H1 (cell line): ENCODE measurements around the gene RIPK4. TPM values are rescaled to one million over a fixed set of nuclear protein-coding genes. Genes with fewer than 3 reads are reported as not detected.
A peak's percentile ranks its signal among the peaks of the same experiment; 100 is the strongest.

Experiments
- BACH1 ChIP-seq: IDR thresholded peaks from 2 replicates; pipeline ENCODE4 v1.6.1; 2012; ENCODE audit warnings: low read length, improper control_type of control experiment
- BRCA1 ChIP-seq: IDR thresholded peaks from 2 replicates; pipeline ENCODE4 v1.6.1; 2012; ENCODE audit warnings: low read depth, low read length, improper control_type of control experiment
- CEBPB ChIP-seq: IDR thresholded peaks from 2 replicates; pipeline ENCODE4 v1.6.1; 2012; ENCODE audit warnings: low read depth, low read length
- CHD1 ChIP-seq: IDR thresholded peaks from 2 replicates; pipeline ENCODE4 v1.6.1; 2012; ENCODE audit warnings: low read depth, low read length, improper control_type of control experiment
- EGR1 ChIP-seq: IDR thresholded peaks from 2 replicates; pipeline ENCODE4 v1.6.1; 2011; ENCODE audit warnings: low read depth, low read length, borderline replicate concordance
- EZH2 ChIP-seq: fragments of 200-600 bp; sonication (generic); IDR thresholded peaks from 2 replicates; pipeline ENCODE4 v1.7.1; 2012; ENCODE audit warnings: low read depth, mild to moderate bottlenecking, moderate library complexity, low read length, inconsistent platforms; ENCODE audit not compliant: severe bottlenecking
- HDAC6 ChIP-seq: IDR thresholded peaks from one replicate; pipeline ENCODE4 v1.7.1; 2012; ENCODE audit warnings: low read depth, mild to moderate bottlenecking, inconsistent platforms, low read length, moderate library complexity
- KDM1A ChIP-seq: fragments of 200-600, 300-600 bp; sonication (generic); IDR thresholded peaks from 2 replicates; pipeline ENCODE4 v1.7.1; 2016; ENCODE audit warnings: mild to moderate bottlenecking, low read length, borderline replicate concordance
- RAD21 ChIP-seq, 2 experiments: IDR thresholded peaks in 1 of 2; conservative IDR thresholded peaks in 1 of 2; 2 replicates each; pipeline ENCODE4 v1.6.1; 2011; ENCODE audit warnings: low read depth in 2 of 2, low read length in 2 of 2, improper control_type of control experiment in 1 of 2, inconsistent platforms in 1 of 2, mild to moderate bottlenecking in 1 of 2, moderate library complexity in 1 of 2
- RXRA ChIP-seq: IDR thresholded peaks from 2 replicates; pipeline ENCODE4 v1.6.1; 2011; ENCODE audit warnings: low read depth, mild to moderate bottlenecking, low read length, moderate library complexity; ENCODE audit not compliant: insufficient read depth
- SIN3A ChIP-seq, 2 experiments: IDR thresholded peaks in 1 of 2; conservative IDR thresholded peaks in 1 of 2; 2 replicates each; pipeline ENCODE4 v1.6.1; 2011 to 2012; ENCODE audit warnings: low read length in 2 of 2, improper control_type of control experiment in 1 of 2, low read depth in 1 of 2, mild to moderate bottlenecking in 1 of 2
- SIRT6 ChIP-seq: IDR thresholded peaks from one replicate; pipeline ENCODE4 v1.7.1; 2012; ENCODE audit warnings: low read length, inconsistent platforms
- SP1 ChIP-seq: IDR thresholded peaks from 2 replicates; pipeline ENCODE4 v1.6.1; 2011; ENCODE audit warnings: low read depth, low read length
- TAF7 ChIP-seq: optimal IDR thresholded peaks from 2 replicates; pipeline ENCODE3; 2011; ENCODE audit warnings: low read depth, mild to moderate bottlenecking, inconsistent platforms, low read length, moderate library complexity, borderline replicate concordance
- TBP ChIP-seq: IDR thresholded peaks from 2 replicates; pipeline ENCODE4 v1.6.1; 2011; ENCODE audit warnings: low read depth, low read length, improper control_type of control experiment
- TCF12 ChIP-seq: IDR thresholded peaks from 2 replicates; pipeline ENCODE4 v1.6.1; 2011; ENCODE audit warnings: low read depth, mild to moderate bottlenecking, low read length
- polyA plus RNA-seq, 7 experiments: library from polyadenylated mRNA; depleted of rRNA in 3 of 7; stranded (reverse) in 5 of 7; unstranded in 2 of 7; fragments of >200 nt in 5 of 7; fragments of 200-250 nt in 2 of 7; gene quantifications; 1 replicate in 5 of 7; 2 replicates in 1 of 7; 4 replicates in 1 of 7; pipeline versions ENCODE4 v1.2.1 to v1.2.3, GENCODE V29; 2011 to 2013; ENCODE audit warnings: missing spikeins in 2 of 7, mixed read lengths in 2 of 7
- total RNA-seq: library from RNA; stranded (reverse); fragmentation: NEBNext Ultra II Directional; extraction: Animal tissue kit (Norgen Biotek cat#: 25700); gene quantifications from 2 replicates; pipeline ENCODE4 v1.2.1, GENCODE V29; 2021
- TF ChIP-seq, protein P1 (sequence below): IDR thresholded peaks from 2 replicates; pipeline ENCODE4 v1.6.1; 2012; ENCODE audit warnings: inconsistent platforms

The RIPK4 gene
- total and polyA plus RNA-seq, 2 of the 8 experiments (the other 6 are each of a cell fraction or from before 2014, with no cell fraction given), result 2.7 to 5.6 TPM

- TF ChIP-seq CEBPB (peak; percentile 44; the same call in 1 of the 2 replicates), TAF7 (no peak), TBP (peak; percentile 36; the same call in 1 of the 2 replicates), BRCA1 (no peak), BACH1 (peak; percentile 44; the same call in 1 of the 2 replicates), KDM1A (0 out of 2 replicates have a peak, but pooled peaks have one; percentile 37), RAD21 (IDR thresholded peaks at IDR 0.05 in 1 of 2, conservative IDR thresholded peaks at IDR 0.05 in 1 of 2; ENCODE audit: low read depth in 2 of 2, low read length in 2 of 2) (no peak), SIN3A (conservative IDR thresholded peaks at IDR 0.05 in 1 of 2, IDR thresholded peaks at IDR 0.05 in 1 of 2; ENCODE audit: low read depth in 1 of 2, low read length in 2 of 2) (peak in 1 of 2 experiments; percentile 37; a peak in 1 of 4 replicates), RXRA (no peak), SIRT6 (no peak), HDAC6 (no peak), TCF12 (peak; percentile 91), CHD1 (no peak), EGR1 (0 out of 2 replicates have a peak, but pooled peaks have one; percentile 33), EZH2 (no peak), SP1 (peak; percentile 68; the same call in 1 of the 2 replicates)
- TF ChIP-seq, protein P1, sequence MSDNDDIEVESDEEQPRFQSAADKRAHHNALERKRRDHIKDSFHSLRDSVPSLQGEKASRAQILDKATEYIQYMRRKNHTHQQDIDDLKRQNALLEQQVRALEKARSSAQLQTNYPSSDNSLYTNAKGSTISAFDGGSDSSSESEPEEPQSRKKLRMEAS, result 0 out of 2 replicates have a peak, but pooled peaks have one; percentile 6
Measured at GRCh38 chr21:41761934-41762635, 4.8 kb downstream of the RIPK4 start (continued).
